ENCODE data around the gene SHANK2. TPM values are rescaled to one million over a fixed set of nuclear protein-coding genes. Genes with fewer than 3 reads are reported as not detected.

Gene SHANK2
- polyA plus RNA-seq, 1 donor (not counting 4 experiments of a cell fraction or from before 2014, with no cell fraction given): 0.22 TPM

- dilution Hi-C loops (cut with MboI; ENCODE audit: extremely low pct_ligation_motif_present, low sequenced_read_pairs): no loop called here
- TF ChIP-seq EZH2 (IDR thresholded peaks at IDR 0.05; ENCODE audit: low read length): no peak
- no peak for TF ChIP-seq CTCF (optimal IDR thresholded peaks at IDR 0.05 in 1 of 3, IDR thresholded peaks at IDR 0.05 in 1 of 3, conservative IDR thresholded peaks at IDR 0.05 in 1 of 3; ENCODE audit: extremely low read depth in 1 of 3, insufficient read depth in 2 of 3, low read length in 3 of 3)
Measured at GRCh38 chr11:71214553-71215424, 37.6 kb downstream of the SHANK2 start.

GRCh38 chr11:71213696-71214552 is 38.5 kb downstream of the SHANK2 start:
- H3K27ac ChIP-seq (ENCODE audit: control insufficient read depth, insufficient read depth, low read length): no peak overlapping the region
- dilution Hi-C loops (cut with MboI; ENCODE audit: extremely low pct_ligation_motif_present, low sequenced_read_pairs): no loop called here
- no peaks in the 10 kb centered on the region for H3K79me2 ChIP-seq (ENCODE audit: control insufficient read depth, insufficient read depth, low read length)
- H3K36me3 ChIP-seq (ENCODE audit: control insufficient read depth in 2 of 2, extremely low read depth in 1 of 2, insufficient read depth in 2 of 2, low read length in 2 of 2): no peaks in the 10 kb centered on the region
- H3K27me3 ChIP-seq (ENCODE audit: control insufficient read depth, extremely low read depth, insufficient read depth, low read length): peaks cover 13% of the 10 kb centered on the region
- H3K9me1 ChIP-seq (ENCODE audit: control insufficient read depth, extremely low read depth, insufficient read depth, low read length): no peaks in the 10 kb centered on the region
- H2AFZ ChIP-seq (ENCODE audit: control insufficient read depth, low read length): no peak overlapping the region
- FAIRE-seq (no peak), DNase-seq (ENCODE audit: low read depth, low spot score) (no peak)
- H3K9ac ChIP-seq (ENCODE audit: control insufficient read depth, extremely low read depth, insufficient read depth, low read length): no peak overlapping the region
- peaks cover 2% of the 10 kb centered on the region for H3K9me3 ChIP-seq (ENCODE audit: control insufficient read depth, low read depth, low read length)
- H3K4me1 ChIP-seq (ENCODE audit: control insufficient read depth, extremely low read depth, insufficient read depth, low read length): no peaks in the 10 kb centered on the region
- H3K4me3 ChIP-seq (ENCODE audit: control insufficient read depth in 2 of 3, extremely low read depth in 1 of 3, insufficient read depth in 2 of 3, low read depth in 1 of 3, low read length in 3 of 3): no peak overlapping the region
- TF ChIP-seq CTCF (optimal IDR thresholded peaks at IDR 0.05 in 1 of 3, IDR thresholded peaks at IDR 0.05 in 1 of 3, conservative IDR thresholded peaks at IDR 0.05 in 1 of 3; ENCODE audit: extremely low read depth in 1 of 3, insufficient read depth in 2 of 3, low read length in 3 of 3) (no peak), EZH2 (IDR thresholded peaks at IDR 0.05; ENCODE audit: low read length) (no peak)
- no peak overlapping the region for H3K4me2 ChIP-seq (ENCODE audit: control insufficient read depth, extremely low read depth, insufficient read depth, low read depth, low read length)
- no peaks in the 10 kb centered on the region for H4K20me1 ChIP-seq (ENCODE audit: control insufficient read depth, extremely low read depth, insufficient read depth, low read length)

More at GRCh38 chr11:71214553-71215424, 37.6 kb downstream of the SHANK2 start:
- no peak overlapping the region for H3K4me2 ChIP-seq (ENCODE audit: control insufficient read depth, extremely low read depth, insufficient read depth, low read depth, low read length)
- DNase-seq (ENCODE audit: low read depth, low spot score) (no peak), FAIRE-seq (no peak)
- H3K79me2 ChIP-seq (ENCODE audit: control insufficient read depth, insufficient read depth, low read length): no peaks in the 10 kb centered on the region
- H3K9ac ChIP-seq (ENCODE audit: control insufficient read depth, extremely low read depth, insufficient read depth, low read length): no peak overlapping the region
- no peaks in the 10 kb centered on the region for H3K9me3 ChIP-seq (ENCODE audit: control insufficient read depth, low read depth, low read length)
- no peaks in the 10 kb centered on the region for H3K36me3 ChIP-seq (ENCODE audit: control insufficient read depth in 2 of 2, extremely low read depth in 1 of 2, insufficient read depth in 2 of 2, low read length in 2 of 2)
- no peak overlapping the region for H3K27ac ChIP-seq (ENCODE audit: control insufficient read depth, insufficient read depth, low read length)
- no peaks in the 10 kb centered on the region for H3K4me1 ChIP-seq (ENCODE audit: control insufficient read depth, extremely low read depth, insufficient read depth, low read length)
- H3K27me3 ChIP-seq (ENCODE audit: control insufficient read depth, extremely low read depth, insufficient read depth, low read length): peaks cover 13% of the 10 kb centered on the region
- no peaks in the 10 kb centered on the region for H3K9me1 ChIP-seq (ENCODE audit: control insufficient read depth, extremely low read depth, insufficient read depth, low read length)
- H4K20me1 ChIP-seq (ENCODE audit: control insufficient read depth, extremely low read depth, insufficient read depth, low read length): no peaks in the 10 kb centered on the region
- H3K4me3 ChIP-seq (ENCODE audit: control insufficient read depth in 2 of 3, extremely low read depth in 1 of 3, insufficient read depth in 2 of 3, low read depth in 1 of 3, low read length in 3 of 3): no peak overlapping the region
- H2AFZ ChIP-seq (ENCODE audit: control insufficient read depth, low read length): no peak overlapping the region
